Pancreas (tissue), 10 donors: ENCODE measurements around the gene TNF. TPM values are rescaled to one million over a fixed set of nuclear protein-coding genes. Genes with fewer than 3 reads are reported as not detected.
A peak's percentile ranks its signal among the peaks of the same experiment; 100 is the strongest.

Source experiments
- ATAC-seq, 4 donors: fragments of 200-7000 bp; cut with Tn5 transposase; one replicate each; pipeline versions ENCODE4 v1.8.0 to v1.9.1; 2020; ENCODE audit warnings: mild to moderate bottlenecking in 4 of 4, moderate library complexity in 4 of 4
- DNase-seq, 6 donors: peaks; one replicate each; pipeline ENCODE4 v3.0.0-alpha.2; 2020
- FAIRE-seq: peaks from 2 replicates; lab custom pipeline; 2012; peaks lifted over from hg19 to GRCh38; lab: Jason Lieb, UNC
- H3K27ac ChIP-seq, 4 donors: fragments of 200-600 bp; sonication (generic); 1 replicate in 3 of 4; 2 replicates in 1 of 4; pipeline versions ENCODE4 v1.5.0 to v1.8.0; 2020
- H3K27me3 ChIP-seq, 4 donors: fragments of 200-600 bp; one replicate each; pipeline ENCODE4 v1.8.0; 2021
- H3K36me3 ChIP-seq, 3 donors: fragments of 200-600 bp; sonication (generic) in 1 of 3; one replicate each; pipeline versions ENCODE4 v1.5.0 to v1.8.0; 2020 to 2021
- H3K4me1 ChIP-seq, 3 donors: fragments of 200-600 bp; one replicate each; pipeline ENCODE4 v1.8.0; 2021
- H3K4me3 ChIP-seq, 4 donors: fragments of 200-600 bp; sonication (generic) in 2 of 4; one replicate each; pipeline versions ENCODE4 v1.5.0 to v1.8.0; 2020 to 2021
- H3K9me3 ChIP-seq, 4 donors: fragments of 200-600 bp; one replicate each; pipeline ENCODE4 v1.8.0; 2021
- WGBS, 2 donors: extraction: QIAGEN DNeasy Blood & Tissue Kit; methylation state at CpG; one replicate each; pipeline ENCODE4 v1.1.7; 2013; 5-methylcytosine and 5-hydroxymethylcytosine counted together
- intact Hi-C, 3 donors: fragments of 100-400 bp; cut with DNase I; formaldehyde crosslinking; loops; one replicate each; pipeline versions ENCODE4 v1.11.1 to v1.14.2; 2022
- polyA plus RNA-seq, 2 donors: library from polyadenylated mRNA; stranded (reverse); fragments of 200-250 nt; gene quantifications; one replicate each; pipeline ENCODE4 v1.2.3, GENCODE V29; 2013
- total RNA-seq, 6 donors: library from RNA; stranded (reverse); fragmentation: NEBNext Ultra II Directional in 4 of 6; extraction: Animal tissue kit (Norgen Biotek cat#: 25700) in 4 of 6; gene quantifications; one replicate each; pipeline versions ENCODE4 v1.2.1 to v1.2.4, GENCODE V29; 2021 to 2023
- TF ChIP-seq, protein P1 (sequence below), 4 donors: fragments of 200-600 bp; sonication (generic) in 3 of 4; IDR thresholded peaks; one replicate each; pipeline versions ENCODE4 v1.5.0 to v1.8.0; 2021; ENCODE audit warnings: antibody characterized with exemption in 4 of 4
- donor health status: healthy with polysubstance abuse.
- donor health status: DM: no; HTN: no; CAD: no; lungs with moderate emphysema.
- donor health status: DM: no; HTN: no; CAD: no.
- donor health status: control.
- donor health status: control.
- donor health status: Bipolar disorder and iron deficiency.
- donor health status: DM: yes; HTN: yes; CAD: no.
- donor health status: DM: no; HTN: no; CAD: no.
- donor health status: DM: no; HTN: no; CAD: no.
- donor health status: DM: yes; HTN: yes; CAD: no.

The TNF gene
- total and polyA plus RNA-seq, 8 donors, result 0.11 to 0.87 (median 0.42) TPM; not detected in 1

GRCh38 chr6:31622684-31623091, 47.3 kb downstream of the TNF start:
- 19 to 31% methylated on average over 10 of the region's 10 CpGs for WGBS, 2 donors
- TF ChIP-seq, protein P1, sequence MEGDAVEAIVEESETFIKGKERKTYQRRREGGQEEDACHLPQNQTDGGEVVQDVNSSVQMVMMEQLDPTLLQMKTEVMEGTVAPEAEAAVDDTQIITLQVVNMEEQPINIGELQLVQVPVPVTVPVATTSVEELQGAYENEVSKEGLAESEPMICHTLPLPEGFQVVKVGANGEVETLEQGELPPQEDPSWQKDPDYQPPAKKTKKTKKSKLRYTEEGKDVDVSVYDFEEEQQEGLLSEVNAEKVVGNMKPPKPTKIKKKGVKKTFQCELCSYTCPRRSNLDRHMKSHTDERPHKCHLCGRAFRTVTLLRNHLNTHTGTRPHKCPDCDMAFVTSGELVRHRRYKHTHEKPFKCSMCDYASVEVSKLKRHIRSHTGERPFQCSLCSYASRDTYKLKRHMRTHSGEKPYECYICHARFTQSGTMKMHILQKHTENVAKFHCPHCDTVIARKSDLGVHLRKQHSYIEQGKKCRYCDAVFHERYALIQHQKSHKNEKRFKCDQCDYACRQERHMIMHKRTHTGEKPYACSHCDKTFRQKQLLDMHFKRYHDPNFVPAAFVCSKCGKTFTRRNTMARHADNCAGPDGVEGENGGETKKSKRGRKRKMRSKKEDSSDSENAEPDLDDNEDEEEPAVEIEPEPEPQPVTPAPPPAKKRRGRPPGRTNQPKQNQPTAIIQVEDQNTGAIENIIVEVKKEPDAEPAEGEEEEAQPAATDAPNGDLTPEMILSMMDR (IDR thresholded peaks at IDR 0.05), result no peak
- FAIRE-seq (no peak), ATAC-seq (no peak), DNase-seq (peak in 1 of 6 donors; percentile 42)
- no peaks in the 10 kb centered on the region for H3K27me3 ChIP-seq
- peaks cover 4 to 8% (median 4%) of the 10 kb centered on the region in 3 donors for H3K4me1 ChIP-seq
- H3K36me3 ChIP-seq, result peaks cover 19 to 37% (median 36%) of the 10 kb centered on the region in 3 donors
- no peaks in the 10 kb centered on the region for H3K9me3 ChIP-seq
- intact Hi-C loops, result no loop called here
- H3K27ac ChIP-seq, result peak overlapping the region in 1 of 4 donors; percentile 91
- H3K4me3 ChIP-seq, result peak overlapping the region in 1 of 4 donors; percentile 78

DNA sequence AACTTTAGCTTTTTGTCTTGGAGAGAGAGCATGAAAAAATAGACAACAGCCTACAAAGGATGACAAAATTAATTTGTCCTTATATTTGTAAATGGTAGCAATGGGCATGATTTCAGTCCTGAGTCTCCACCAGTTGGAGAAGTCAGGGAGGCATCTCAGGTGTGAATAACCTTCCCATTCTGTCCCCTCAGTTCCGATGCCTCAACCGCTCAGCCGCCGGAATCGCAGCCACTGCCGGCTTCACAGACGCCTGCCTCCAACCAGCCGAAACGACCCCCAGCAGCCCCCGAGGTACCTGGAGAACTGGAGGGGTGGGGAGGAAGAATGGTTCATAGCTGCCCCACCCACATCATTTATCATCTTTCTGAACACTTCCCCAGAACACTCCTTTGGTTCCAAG, 48.7 kb downstream of the TNF start:
- TF ChIP-seq, protein P1 (IDR thresholded peaks at IDR 0.05), result no peak
- H3K9me3 ChIP-seq, result no peaks in the 10 kb centered on the region
- DNase-seq (no peak), ATAC-seq (no peak), FAIRE-seq (no peak)
- H3K4me3 ChIP-seq, result no peak overlapping the region
- H3K36me3 ChIP-seq, result peaks cover 22 to 51% (median 48%) of the 10 kb centered on the region in 3 donors
- no peak overlapping the region for H3K27ac ChIP-seq
- intact Hi-C loops, result no loop called here
- peaks cover 4 to 8% (median 4%) of the 10 kb centered on the region in 3 donors for H3K4me1 ChIP-seq
- H3K27me3 ChIP-seq, result no peaks in the 10 kb centered on the region
- 86 to 92% methylated on average over 10 of the region's 10 CpGs for WGBS, 2 donors

DNA sequence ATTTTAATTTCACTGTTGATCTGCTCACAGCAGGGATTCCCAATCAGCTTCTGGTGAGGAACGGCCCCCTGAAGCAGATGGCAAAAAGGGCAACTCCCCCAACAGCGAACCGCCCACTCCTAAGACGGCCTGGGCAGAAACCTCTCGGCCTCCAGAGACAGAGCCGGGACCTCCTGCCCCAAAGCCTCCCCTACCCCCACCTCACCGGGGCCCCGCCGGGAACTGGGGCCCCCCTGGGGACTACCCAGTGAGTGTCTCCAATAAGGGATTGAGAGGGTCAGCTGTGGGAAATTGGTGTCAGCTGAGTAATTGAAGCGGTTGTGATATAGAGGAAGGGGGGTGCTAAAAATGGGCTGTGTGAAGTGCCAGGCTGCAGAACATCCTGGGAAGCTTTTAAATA, 51.6 kb downstream of the TNF start:
- 94 to 96% methylated on average over 10 of the region's 10 CpGs for WGBS, 2 donors

DNA sequence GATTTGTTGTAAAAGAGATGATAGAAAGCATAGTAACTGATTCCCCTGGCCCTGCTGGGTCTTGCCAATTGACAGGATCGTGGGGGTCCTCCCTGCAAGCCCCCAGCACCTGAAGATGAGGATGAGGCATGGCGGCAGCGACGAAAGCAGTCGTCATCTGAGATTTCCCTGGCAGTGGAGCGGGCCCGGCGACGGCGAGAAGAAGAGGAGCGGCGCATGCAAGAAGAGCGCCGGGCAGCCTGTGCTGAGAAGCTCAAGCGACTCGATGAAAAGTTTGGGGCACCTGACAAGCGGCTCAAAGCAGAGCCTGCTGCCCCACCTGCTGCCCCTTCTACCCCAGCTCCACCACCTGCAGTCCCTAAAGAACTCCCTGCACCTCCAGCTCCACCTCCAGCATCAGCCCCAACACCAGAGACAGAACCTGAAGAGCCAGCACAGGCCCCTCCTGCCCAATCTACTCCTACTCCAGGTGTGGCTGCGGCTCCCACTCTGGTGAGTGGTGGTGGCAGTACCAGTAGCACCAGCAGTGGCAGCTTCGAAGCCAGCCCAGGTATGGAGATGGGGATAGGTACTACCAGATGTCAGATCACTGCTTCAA, 52.4 kb downstream of the TNF start:
- Histone ChIP-seq H3K4me1 (no peaks in the 10 kb centered on the region), H3K9me3 (no peaks in the 10 kb centered on the region), H3K27me3 (no peaks in the 10 kb centered on the region), H3K4me3 (no peak overlapping the region), H3K36me3 (peaks cover 25 to 81% (median 74%) of the 10 kb centered on the region in 3 donors), H3K27ac (no peak overlapping the region)
- intact Hi-C loops, result no loop called here
- DNase-seq, result no peak
- WGBS, 2 donors, result 93 to 97% methylated on average over 19 of the region's 19 CpGs
- no peak for FAIRE-seq
- TF ChIP-seq, protein P1 (IDR thresholded peaks at IDR 0.05), result no peak
- ATAC-seq, result no peak

More for the DNA sequence above, 51.6 kb downstream of the TNF start:
- ATAC-seq (no peak), DNase-seq (no peak), FAIRE-seq (no peak)
- Histone ChIP-seq H3K27ac (no peak overlapping the region), H3K27me3 (no peaks in the 10 kb centered on the region), H3K36me3 (peaks cover 25 to 80% (median 71%) of the 10 kb centered on the region in 3 donors), H3K9me3 (no peaks in the 10 kb centered on the region), H3K4me1 (peaks cover 3 to 6% (median 4%) of the 10 kb centered on the region in 3 donors), H3K4me3 (no peak overlapping the region)
- TF ChIP-seq, protein P1 (IDR thresholded peaks at IDR 0.05), result no peak
- intact Hi-C loops, result no loop called here

Other genes with a start within 250 kb of the TNF start
Only the 30 nearest of the 34 such genes appear.
- gene HLA-B, start 218.4 kb upstream of the TNF start, total RNA-seq, result 1,000 to 10,000 TPM in 1 of 6 donors, 100 to 1,000 TPM in 5; 141 to 1,089 (median 229) TPM
- gene HLA-B, start 218.4 kb upstream of the TNF start, polyA plus RNA-seq, result 100 to 1,000 TPM; 269 to 373 TPM
- gene MICA, start 172.0 kb upstream of the TNF start, total RNA-seq, result 10 to 100 TPM in 1 of 6 donors, 1 to 10 TPM in 5; 4.8 to 15.8 (median 5.7) TPM
- gene MICA, start 172.0 kb upstream of the TNF start, polyA plus RNA-seq, result 10 to 100 TPM; 13.6 to 22.6 TPM
- 1 to 10 TPM in 2 of 6 donors, under 1 TPM in 4; 0.24 to 1.7 (median 0.51) TPM for gene MICB, start 77.4 kb upstream of the TNF start, total RNA-seq
- under 1 TPM; 0.23 to 0.76 TPM for gene MICB, start 77.4 kb upstream of the TNF start, polyA plus RNA-seq
- gene MCCD1, start 46.6 kb upstream of the TNF start, total RNA-seq, result not detected
- not detected for gene MCCD1, start 46.6 kb upstream of the TNF start, polyA plus RNA-seq
- 100 to 1,000 TPM; 134 to 233 (median 153) TPM for gene DDX39B, start 33.6 kb upstream of the TNF start, total RNA-seq
- 100 to 1,000 TPM; 423 to 669 TPM for gene DDX39B, start 33.6 kb upstream of the TNF start, polyA plus RNA-seq
- under 1 TPM; 0.16 to 0.81 (median 0.36) TPM for gene ATP6V1G2, start 29.0 kb upstream of the TNF start, total RNA-seq
- 1 to 10 TPM; 1.9 to 2.1 TPM for gene ATP6V1G2, start 29.0 kb upstream of the TNF start, polyA plus RNA-seq
- 10 to 100 TPM; 12.1 to 25.3 (median 20.8) TPM for gene NFKBIL1, start 28.0 kb upstream of the TNF start, total RNA-seq
- gene NFKBIL1, start 28.0 kb upstream of the TNF start, polyA plus RNA-seq, result 10 to 100 TPM; 26.5 to 46.0 TPM
- gene LTA, start 3.3 kb upstream of the TNF start, total RNA-seq, result 1 to 10 TPM in 1 of 6 donors, under 1 TPM in 1, not detected in 4; 0.12 to 1.3 TPM
- gene LTA, start 3.3 kb upstream of the TNF start, polyA plus RNA-seq, result under 1 TPM; 0.05 to 0.15 TPM
- 10 to 100 TPM in 1 of 6 donors, 1 to 10 TPM in 3, under 1 TPM in 2; 0.71 to 19.4 (median 1.9) TPM for gene LTB, start 6.9 kb downstream of the TNF start, total RNA-seq
- gene LTB, start 6.9 kb downstream of the TNF start, polyA plus RNA-seq, result 1 to 10 TPM; 1.4 to 7.3 TPM
- 10 to 100 TPM in 2 of 6 donors, 1 to 10 TPM in 2, under 1 TPM in 2; 0.56 to 12.9 (median 2.6) TPM for gene LST1, start 10.7 kb downstream of the TNF start, total RNA-seq
- 1 to 10 TPM; 6.0 to 6.2 TPM for gene LST1, start 10.7 kb downstream of the TNF start, polyA plus RNA-seq
- gene NCR3, start 17.4 kb downstream of the TNF start, total RNA-seq, result under 1 TPM in 1 of 6 donors, not detected in 5; 0.28 TPM
- gene NCR3, start 17.4 kb downstream of the TNF start, polyA plus RNA-seq, result not detected
- gene AIF1, start 39.7 kb downstream of the TNF start, total RNA-seq, result 10 to 100 TPM in 2 of 6 donors, 1 to 10 TPM in 4; 1.1 to 18.6 (median 5.3) TPM
- gene AIF1, start 39.7 kb downstream of the TNF start, polyA plus RNA-seq, result 10 to 100 TPM; 16.2 to 16.4 TPM
- gene PRRC2A, start 45.1 kb downstream of the TNF start, total RNA-seq, result 10 to 100 TPM; 45.3 to 97.6 (median 73.5) TPM
- 100 to 1,000 TPM; 138 to 144 TPM for gene PRRC2A, start 45.1 kb downstream of the TNF start, polyA plus RNA-seq
- 100 to 1,000 TPM in 4 of 6 donors, 10 to 100 TPM in 2; 93.3 to 160 (median 113) TPM for gene BAG6, start 77.1 kb downstream of the TNF start, total RNA-seq
- gene BAG6, start 77.1 kb downstream of the TNF start, polyA plus RNA-seq, result 100 to 1,000 TPM; 283 to 292 TPM
- 1 to 10 TPM in 3 of 6 donors, under 1 TPM in 3; 0.62 to 2.6 (median 0.98) TPM for gene APOM, start 80.3 kb downstream of the TNF start, total RNA-seq
- 1 to 10 TPM; 3.4 to 5.0 TPM for gene APOM, start 80.3 kb downstream of the TNF start, polyA plus RNA-seq
- gene C6orf47, start 85.2 kb downstream of the TNF start, total RNA-seq, result 10 to 100 TPM in 1 of 6 donors, 1 to 10 TPM in 5; 6.9 to 12.0 (median 9.0) TPM
- 10 to 100 TPM; 10.8 to 11.2 TPM for gene C6orf47, start 85.2 kb downstream of the TNF start, polyA plus RNA-seq
- 1 to 10 TPM; 5.5 to 9.5 (median 6.1) TPM for gene GPANK1, start 89.4 kb downstream of the TNF start, total RNA-seq
- gene GPANK1, start 89.4 kb downstream of the TNF start, polyA plus RNA-seq, result 10 to 100 TPM; 11.2 to 11.6 TPM
- gene CSNK2B, start 90.5 kb downstream of the TNF start, total RNA-seq, result 10 to 100 TPM; 48.1 to 65.9 (median 57.8) TPM
- 100 to 1,000 TPM in 1 of 2 donors, 10 to 100 TPM in 1; 86.8 to 116 TPM for gene CSNK2B, start 90.5 kb downstream of the TNF start, polyA plus RNA-seq
- gene LY6G5B, start 94.4 kb downstream of the TNF start, total RNA-seq, result 1 to 10 TPM; 3.0 to 8.2 (median 4.0) TPM
- 10 to 100 TPM in 1 of 2 donors, 1 to 10 TPM in 1; 9.2 to 11.4 TPM for gene LY6G5B, start 94.4 kb downstream of the TNF start, polyA plus RNA-seq
- gene LY6G5C, start 105.5 kb downstream of the TNF start, total RNA-seq, result 1 to 10 TPM; 1.6 to 2.9 (median 2.3) TPM
- gene LY6G5C, start 105.5 kb downstream of the TNF start, polyA plus RNA-seq, result 1 to 10 TPM; 2.4 to 2.5 TPM
- 10 to 100 TPM; 14.9 to 34.2 (median 19.7) TPM for gene ABHD16A, start 127.8 kb downstream of the TNF start, total RNA-seq
- gene ABHD16A, start 127.8 kb downstream of the TNF start, polyA plus RNA-seq, result 10 to 100 TPM; 31.9 to 61.5 TPM
- not detected for gene LY6G6F, start 131.3 kb downstream of the TNF start, total RNA-seq
- not detected for gene LY6G6F, start 131.3 kb downstream of the TNF start, polyA plus RNA-seq
- not detected for gene LY6G6D, start 139.8 kb downstream of the TNF start, total RNA-seq
- gene LY6G6D, start 139.8 kb downstream of the TNF start, polyA plus RNA-seq, result not detected
- gene LY6G6C, start 146.2 kb downstream of the TNF start, total RNA-seq, result not detected
- gene LY6G6C, start 146.2 kb downstream of the TNF start, polyA plus RNA-seq, result not detected
- under 1 TPM in 1 of 6 donors, not detected in 5; 0.06 TPM for gene MPIG6B, start 147.8 kb downstream of the TNF start, total RNA-seq
- gene MPIG6B, start 147.8 kb downstream of the TNF start, polyA plus RNA-seq, result under 1 TPM in 1 of 2 donors, not detected in 1; 0.05 TPM
- 10 to 100 TPM in 4 of 6 donors, 1 to 10 TPM in 2; 6.5 to 32.8 (median 13.0) TPM for gene DDAH2, start 153.7 kb downstream of the TNF start, total RNA-seq
- gene DDAH2, start 153.7 kb downstream of the TNF start, polyA plus RNA-seq, result 10 to 100 TPM; 58.2 to 68.8 TPM
- gene CLIC1, start 161.0 kb downstream of the TNF start, total RNA-seq, result 100 to 1,000 TPM in 2 of 6 donors, 10 to 100 TPM in 4; 61.0 to 150 (median 80.8) TPM
- gene CLIC1, start 161.0 kb downstream of the TNF start, polyA plus RNA-seq, result 100 to 1,000 TPM in 1 of 2 donors, 10 to 100 TPM in 1; 91.8 to 154 TPM
- 1 to 10 TPM; 2.2 to 7.6 (median 5.3) TPM for gene MSH5, start 164.4 kb downstream of the TNF start, total RNA-seq
- gene MSH5, start 164.4 kb downstream of the TNF start, polyA plus RNA-seq, result 10 to 100 TPM; 11.3 to 17.4 TPM
- gene SAPCD1, start 187.1 kb downstream of the TNF start, total RNA-seq, result 1 to 10 TPM in 1 of 6 donors, under 1 TPM in 4, not detected in 1; 0.51 to 1.9 (median 0.64) TPM
- 10 to 100 TPM in 1 of 2 donors, 1 to 10 TPM in 1; 4.8 to 11.1 TPM for gene SAPCD1, start 187.1 kb downstream of the TNF start, polyA plus RNA-seq
- 1 to 10 TPM; 2.9 to 5.0 (median 4.3) TPM for gene VWA7, start 201.8 kb downstream of the TNF start, total RNA-seq
- gene VWA7, start 201.8 kb downstream of the TNF start, polyA plus RNA-seq, result 10 to 100 TPM in 1 of 2 donors, 1 to 10 TPM in 1; 5.6 to 11.9 TPM